Mammary epithelial cell (primary cell): ENCODE results near the gene GRIP1.

ENCODE experiments used
- EZH2 ChIP-seq: IDR thresholded peaks from 2 replicates; pipeline ENCODE4 v1.6.1; 2012; ENCODE audit warnings: low read length, inconsistent platforms, borderline replicate concordance
- TF ChIP-seq, protein P1 (sequence below), 2 donors: IDR thresholded peaks in 1 of 2; conservative IDR thresholded peaks in 1 of 2; 2 replicates each; pipeline ENCODE4 v1.5.1; 2011 to 2012; ENCODE audit warnings: inconsistent platforms in 2 of 2, low read length in 2 of 2, mild to moderate bottlenecking in 2 of 2, control low read depth in 1 of 2, low read depth in 1 of 2; ENCODE audit not compliant: insufficient read depth in 1 of 2; ENCODE audit errors: extremely low read depth in 1 of 2

DNA sequence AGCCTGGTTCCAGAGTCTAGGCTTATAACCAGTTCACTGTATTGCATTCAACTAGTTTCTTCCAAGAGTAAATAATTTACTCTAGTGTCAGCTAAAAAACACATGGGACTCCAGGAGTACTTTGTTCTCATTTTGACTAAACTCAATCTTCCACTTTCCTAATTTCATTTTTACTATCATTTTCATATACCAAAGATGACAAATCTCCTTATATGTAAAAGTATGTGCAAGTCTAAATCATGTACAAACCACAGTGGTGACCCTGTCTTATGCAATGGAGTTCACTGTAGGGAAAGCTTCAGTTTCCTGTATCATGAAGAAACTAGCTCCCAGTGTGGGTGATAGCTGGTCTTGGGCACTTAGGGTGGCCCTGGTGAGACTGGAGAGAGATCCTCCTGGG is 225.0 kb downstream of the GRIP1 start:
- TF ChIP-seq EZH2 = no peak
- TF ChIP-seq, protein P1, sequence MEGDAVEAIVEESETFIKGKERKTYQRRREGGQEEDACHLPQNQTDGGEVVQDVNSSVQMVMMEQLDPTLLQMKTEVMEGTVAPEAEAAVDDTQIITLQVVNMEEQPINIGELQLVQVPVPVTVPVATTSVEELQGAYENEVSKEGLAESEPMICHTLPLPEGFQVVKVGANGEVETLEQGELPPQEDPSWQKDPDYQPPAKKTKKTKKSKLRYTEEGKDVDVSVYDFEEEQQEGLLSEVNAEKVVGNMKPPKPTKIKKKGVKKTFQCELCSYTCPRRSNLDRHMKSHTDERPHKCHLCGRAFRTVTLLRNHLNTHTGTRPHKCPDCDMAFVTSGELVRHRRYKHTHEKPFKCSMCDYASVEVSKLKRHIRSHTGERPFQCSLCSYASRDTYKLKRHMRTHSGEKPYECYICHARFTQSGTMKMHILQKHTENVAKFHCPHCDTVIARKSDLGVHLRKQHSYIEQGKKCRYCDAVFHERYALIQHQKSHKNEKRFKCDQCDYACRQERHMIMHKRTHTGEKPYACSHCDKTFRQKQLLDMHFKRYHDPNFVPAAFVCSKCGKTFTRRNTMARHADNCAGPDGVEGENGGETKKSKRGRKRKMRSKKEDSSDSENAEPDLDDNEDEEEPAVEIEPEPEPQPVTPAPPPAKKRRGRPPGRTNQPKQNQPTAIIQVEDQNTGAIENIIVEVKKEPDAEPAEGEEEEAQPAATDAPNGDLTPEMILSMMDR (conservative IDR thresholded peaks at IDR 0.05 in 1 of 2, IDR thresholded peaks at IDR 0.05 in 1 of 2; ENCODE audit: extremely low read depth in 1 of 2, insufficient read depth in 1 of 2, low read depth in 1 of 2, low read length in 2 of 2) = no peak
